Adrenal gland (tissue), 5 donors: Measurements from ENCODE around the gene WDR38.

Experiments
- CTCF ChIP-seq, 6 experiments: fragments of 450-650 bp in 4 of 6; fragments of 200-600 bp in 2 of 6; sonication (generic) in 1 of 6; IDR thresholded peaks; 1 replicate in 5 of 6; 2 replicates in 1 of 6; pipeline versions ENCODE4 v1.5.1 to v1.8.0; 2016 to 2021; ENCODE audit warnings: antibody characterized with exemption in 6 of 6, mild to moderate bottlenecking in 2 of 6, moderate library complexity in 1 of 6
- POLR2A ChIP-seq, 2 donors: fragments of 450-650 bp; IDR thresholded peaks; one replicate each; pipeline ENCODE4 v1.6.1; 2017; ENCODE audit warnings: antibody characterized with exemption in 2 of 2, mild to moderate bottlenecking in 2 of 2, moderate library complexity in 1 of 2
- donor health status: DM: no; HTN: no; CAD: no.

DNA sequence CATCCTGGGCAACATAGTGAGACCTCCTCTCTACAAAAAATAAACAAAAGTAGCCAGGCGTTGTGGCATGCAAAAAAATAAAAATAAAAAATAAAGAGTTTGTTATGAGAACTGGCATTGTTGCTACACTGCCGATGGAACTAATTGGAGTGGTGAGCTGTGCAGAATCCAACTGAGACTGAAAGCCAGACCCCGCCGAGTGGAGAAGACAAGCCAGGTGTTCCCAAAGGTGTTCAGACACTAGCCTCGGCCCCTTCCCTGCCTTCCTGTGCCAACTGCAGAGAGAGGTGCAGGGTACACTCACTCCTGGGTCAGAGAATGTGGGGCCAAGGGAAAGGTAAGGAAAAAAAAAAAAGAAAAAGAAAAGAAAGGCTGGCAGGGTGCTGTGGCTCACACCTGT, 37.7 kb upstream of the WDR38 start:
- TF ChIP-seq CTCF (IDR thresholded peaks at IDR 0.05) (no peak), POLR2A (IDR thresholded peaks at IDR 0.05) (no peak)
